GM21576 (cell line): ENCODE data around the gene NKX2-8.
"Not testable (repeated sequence)": the region's sequence is repeated elsewhere in the genome, so short reads cannot be mapped to it uniquely, and the experiment has no call there.

ENCODE experiments used
- ATAC-seq: cut with Tn5 transposase; IDR thresholded peaks from one replicate; pipeline ENCODE4 v1.9.1; 2021; ENCODE audit warnings: mild to moderate bottlenecking, moderate library complexity; ENCODE audit not compliant: unreplicated experiment

NKX2-8 gene

GRCh38 chr14:36580856-36581831, 1.3 kb downstream of the NKX2-8 start:
- ATAC-seq = no peak

DNA sequence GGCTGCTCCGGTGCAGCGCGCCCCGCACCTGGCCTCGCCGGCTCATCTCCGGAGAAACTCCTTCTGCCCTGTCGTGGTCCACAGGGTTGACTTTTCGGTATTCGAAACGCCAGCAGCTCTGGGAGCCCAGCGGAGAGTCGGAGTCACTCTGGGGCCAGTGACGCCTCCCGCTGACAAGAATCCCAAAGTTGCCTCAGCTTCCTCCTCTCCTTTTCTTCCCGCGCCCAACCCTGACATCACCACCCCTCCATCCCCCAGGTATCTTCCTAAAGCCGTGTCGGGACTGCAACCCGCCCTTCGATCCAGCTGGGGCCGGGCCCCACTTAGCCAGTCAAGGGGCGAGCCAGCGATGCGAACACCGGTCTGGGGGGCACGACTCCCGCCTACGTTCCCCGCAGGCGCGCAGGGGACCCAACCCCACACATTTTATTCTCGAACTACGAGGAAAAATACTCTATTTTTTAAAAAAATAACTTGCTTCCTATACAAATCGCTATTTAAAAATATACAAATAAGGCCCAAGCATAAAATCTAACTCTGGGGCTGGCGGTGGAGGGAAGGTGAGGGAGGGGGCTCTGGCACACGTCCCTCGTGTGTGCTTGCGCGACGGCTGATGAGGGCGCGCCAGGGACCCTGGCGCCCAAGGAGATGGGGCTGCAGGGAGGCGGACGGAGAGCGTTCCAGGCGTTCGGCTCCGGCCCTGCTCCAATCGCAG, 2.1 kb downstream of the NKX2-8 start:
- ATAC-seq = no peak

GRCh38 chr14:36579573-36580140, 2.8 kb downstream of the NKX2-8 start:
- no peak for ATAC-seq

DNA sequence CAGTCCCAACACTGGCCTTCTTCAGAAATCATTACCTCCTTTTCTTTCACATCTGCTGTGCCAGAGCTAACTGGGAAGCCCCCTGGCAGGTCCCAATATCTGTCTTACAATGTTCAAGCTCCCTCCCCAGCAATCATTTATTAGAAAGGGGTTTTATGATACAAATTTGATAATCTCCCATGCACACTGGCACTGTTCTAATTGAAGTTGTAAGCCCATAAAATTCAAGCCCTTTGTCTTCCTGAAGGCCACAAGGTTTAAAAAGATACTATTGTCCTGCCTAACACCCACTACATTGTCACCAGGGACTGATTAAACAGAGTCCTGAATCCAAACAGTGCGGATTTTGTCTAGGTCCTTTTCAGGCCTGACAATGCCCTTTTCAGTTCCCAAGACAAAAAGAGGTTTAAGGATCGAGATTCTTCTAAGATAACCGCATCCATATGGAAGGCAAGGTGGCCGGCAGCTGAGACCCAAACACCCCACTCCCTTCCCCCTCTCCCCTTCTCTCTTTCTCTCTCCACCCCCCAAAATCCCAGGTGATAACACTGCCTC, 3.3 kb downstream of the NKX2-8 start:
- ATAC-seq = no peak

DNA sequence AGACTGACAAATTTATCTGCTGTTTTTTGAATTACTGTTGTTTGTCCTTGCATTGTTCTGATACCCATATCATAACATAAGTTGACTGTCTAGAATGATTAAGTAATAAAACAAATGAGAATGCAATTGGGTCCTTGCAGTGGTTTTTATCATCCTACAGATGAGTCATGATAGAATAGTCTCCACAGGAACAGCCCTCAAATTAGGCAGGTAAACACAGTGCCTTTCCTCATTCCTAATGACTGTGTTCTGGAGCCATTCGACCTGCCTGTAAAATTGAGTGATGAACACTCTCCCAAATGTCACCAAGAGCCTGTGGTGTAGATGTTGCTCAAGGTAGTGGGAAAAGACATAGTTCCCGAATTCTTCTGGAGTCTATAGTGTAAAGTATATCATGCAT, 12.3 kb downstream of the NKX2-8 start:
- no peak for ATAC-seq

GRCh38 chr14:36556811-36557433, 25.5 kb downstream of the NKX2-8 start:
- no peak for ATAC-seq

DNA sequence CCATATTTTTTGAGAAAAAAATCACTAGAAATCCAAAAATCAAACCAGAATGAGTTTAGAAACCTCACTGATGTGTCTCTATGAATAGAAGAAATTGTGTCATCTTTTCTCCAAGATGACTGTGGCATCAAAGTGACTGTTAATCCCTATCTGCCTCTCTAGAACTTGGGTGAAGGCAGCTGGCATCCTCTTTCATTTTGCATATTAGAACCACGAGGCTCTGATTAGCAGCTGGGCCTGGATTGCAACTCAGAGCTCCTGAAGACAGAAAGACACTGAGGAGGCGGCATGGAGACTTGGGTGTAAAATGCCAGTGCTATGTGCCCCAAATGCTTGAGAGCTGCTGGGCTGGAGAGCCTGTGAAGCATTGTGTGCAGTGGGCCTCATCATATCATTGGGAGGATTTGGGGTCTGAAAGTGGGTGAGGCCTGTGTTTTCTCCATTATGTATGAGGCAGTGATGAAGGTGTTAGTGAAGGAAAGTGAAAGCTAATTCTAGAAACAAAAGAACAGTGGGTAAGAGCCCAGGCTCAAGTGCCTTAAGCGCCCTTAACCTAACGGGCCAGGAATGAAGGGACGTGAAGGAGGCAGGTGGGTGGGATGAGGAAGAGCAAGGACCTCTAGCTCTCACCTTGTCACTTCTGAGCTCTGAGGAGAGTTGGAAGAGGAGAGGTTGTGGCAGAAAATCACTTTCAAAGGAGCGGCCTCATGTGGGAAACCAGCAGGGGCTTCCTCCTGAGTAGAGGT, 26.2 kb downstream of the NKX2-8 start:
- ATAC-seq = no peak

GRCh38 chr14:36553656-36554260, 28.7 kb downstream of the NKX2-8 start:
- ATAC-seq = no peak

- no peak for ATAC-seq
These were observed 31.5 kb downstream of the NKX2-8 start for GRCh38 chr14:36550899-36551298.

DNA sequence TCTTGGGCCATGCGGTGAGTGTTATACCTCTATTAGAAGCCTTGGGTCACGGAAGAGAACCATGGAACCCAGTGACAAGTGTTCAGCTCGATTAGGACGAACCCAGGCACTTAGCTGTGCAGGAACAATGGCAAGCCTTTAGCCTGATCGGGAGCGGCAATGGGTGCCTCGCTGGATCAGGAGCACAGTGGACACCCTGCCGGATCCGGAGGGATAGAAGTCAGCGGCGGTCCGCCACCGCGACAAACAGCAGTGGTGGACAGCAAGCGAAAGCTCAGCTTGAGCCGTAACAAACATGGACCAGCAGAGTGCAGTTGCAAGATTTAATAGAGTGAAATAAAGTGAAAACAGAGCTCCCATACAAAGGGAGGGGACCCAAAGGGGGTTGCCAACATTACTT, 38.1 kb downstream of the NKX2-8 start:
- ATAC-seq = not testable (repeated sequence)

DNA sequence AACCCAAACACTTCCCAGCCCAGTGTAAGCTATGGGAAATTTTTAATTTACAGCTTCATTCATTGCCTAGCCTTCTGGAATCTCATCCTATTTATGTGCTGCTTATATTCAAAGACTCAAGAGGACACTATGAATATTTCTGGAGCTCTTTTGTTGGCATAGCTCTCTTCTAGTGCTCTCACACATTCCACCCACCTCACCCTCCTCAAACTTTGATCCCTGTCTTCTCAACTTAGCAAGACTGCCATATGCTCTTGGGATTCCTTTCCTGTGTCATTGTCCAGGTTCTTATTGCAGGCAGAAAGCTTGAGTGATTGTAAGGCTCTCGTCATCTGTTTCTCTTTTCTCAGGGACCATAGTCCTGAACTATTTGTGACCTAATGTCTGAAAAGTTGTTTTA, 44.4 kb downstream of the NKX2-8 start:
- ATAC-seq = no peak
